HG02885 (cell line): ENCODE measurements around the gene SATB1.

Experiments
- ATAC-seq: cut with Tn5 transposase; IDR thresholded peaks from one replicate; pipeline ENCODE4 v1.9.1; 2021; ENCODE audit warnings: mild to moderate bottlenecking; ENCODE audit not compliant: unreplicated experiment, poor library complexity

Gene SATB1

GRCh38 chr3:18301781-18302180 lies 123.4 kb downstream of the SATB1 start:
- ATAC-seq = no peak

- no peak for ATAC-seq
Measured at GRCh38 chr3:18300916-18301315, 124.2 kb downstream of the SATB1 start.

- ATAC-seq = no peak
Measured at GRCh38 chr3:18297126-18297525, 128.0 kb downstream of the SATB1 start.
